NCI-H460 (cell line): Measurements from ENCODE around the gene HDAC4. TPM values are rescaled to one million over a fixed set of nuclear protein-coding genes. Genes with fewer than 3 reads are reported as not detected.

Experiments
- DNase-seq: peaks from one replicate; pipeline ENCODE4 v3.0.0-alpha.2; 2016; ENCODE audit warnings: low read depth; ENCODE audit errors: extremely low read depth
- total RNA-seq: library from RNA; depleted of rRNA; stranded (reverse); fragments of >200 nt; shearing (Covaris generic); gene quantifications from 2 replicates; pipeline ENCODE4 v1.2.3, GENCODE V29; 2014

The HDAC4 gene
- total RNA-seq, 1 experiment from 2014 or later = 21.0 TPM

DNA sequence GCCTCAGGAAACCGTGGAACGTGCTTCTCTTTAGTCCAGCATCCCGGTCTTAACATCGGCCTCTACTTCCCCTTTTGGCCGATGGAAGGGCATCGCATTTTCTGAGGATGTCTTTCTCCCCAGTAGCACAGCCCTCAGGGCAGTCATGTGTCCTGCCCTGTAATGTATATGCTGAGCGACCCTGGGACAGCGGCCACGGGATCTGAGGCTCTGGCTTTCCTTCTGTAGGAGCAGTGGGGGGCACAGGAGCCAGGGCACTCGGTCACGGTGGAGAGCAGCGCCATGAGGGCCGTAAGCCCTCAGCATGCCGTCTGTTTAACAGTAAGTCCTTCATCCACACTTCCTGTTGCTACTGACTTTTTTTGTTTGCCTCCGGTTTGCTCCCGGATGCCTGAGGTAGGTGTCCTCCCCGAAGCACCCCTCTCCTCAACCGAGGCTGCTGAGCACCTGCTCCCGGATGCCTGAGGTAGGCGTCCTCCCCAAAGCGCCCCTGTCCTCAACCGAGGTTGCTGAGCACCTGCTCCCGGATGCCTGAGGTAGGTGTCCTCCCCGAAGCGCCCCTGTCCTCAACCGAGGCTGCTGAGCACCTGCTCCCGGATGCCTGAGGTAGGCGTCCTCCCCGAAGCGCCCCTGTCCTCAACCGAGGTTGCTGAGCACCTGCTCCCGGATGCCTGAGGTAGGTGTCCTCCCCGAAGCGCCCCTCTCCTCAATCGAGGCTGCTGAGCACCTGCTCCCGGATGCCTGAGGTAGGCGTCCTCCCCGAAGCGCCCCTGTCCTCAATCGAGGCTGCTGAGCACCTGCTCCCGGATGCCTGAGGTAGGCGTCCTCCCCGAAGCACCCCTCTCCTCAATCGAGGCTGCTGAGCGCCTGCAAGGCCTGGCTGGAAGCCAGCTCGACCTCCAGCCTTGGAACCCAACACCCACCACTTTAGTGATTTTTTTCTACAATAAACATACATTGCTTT is 169.3 kb downstream of the HDAC4 start:
- DNase-seq = no peak

DNA sequence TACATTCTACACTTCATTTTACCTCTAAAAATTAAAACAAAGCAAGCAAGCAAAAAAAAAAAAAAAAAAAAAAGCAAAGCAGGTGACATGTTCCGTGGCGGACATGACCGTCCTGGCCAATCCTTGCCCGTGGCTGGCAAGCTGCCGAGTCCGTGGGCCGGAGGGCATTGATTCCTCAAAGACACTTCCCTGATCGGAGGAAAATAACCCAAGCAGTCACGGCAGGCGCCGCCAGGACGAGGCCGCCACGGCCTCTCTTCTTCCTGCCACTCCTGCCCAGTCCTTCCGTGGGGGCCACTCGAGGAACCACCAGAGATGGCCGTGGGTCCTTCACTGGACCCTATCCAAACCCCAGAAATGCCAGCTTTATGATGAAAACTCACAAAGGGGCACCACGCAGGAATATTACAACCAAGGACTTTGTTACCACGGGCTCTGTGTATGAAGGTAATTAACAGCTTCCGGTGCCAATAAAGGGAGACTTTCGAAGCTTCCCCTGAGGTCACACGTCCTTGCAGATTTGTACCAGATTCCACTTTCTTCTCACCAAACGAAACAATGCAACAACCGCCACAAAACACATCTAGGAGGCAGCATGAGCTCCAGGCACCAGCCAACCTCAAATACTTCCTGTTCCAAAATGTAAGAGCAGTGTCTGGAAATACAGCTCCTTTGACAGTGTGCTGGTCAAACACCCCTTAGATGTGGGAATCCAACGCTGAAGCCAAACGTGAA is 170.3 kb downstream of the HDAC4 start:
- no peak for DNase-seq

DNA sequence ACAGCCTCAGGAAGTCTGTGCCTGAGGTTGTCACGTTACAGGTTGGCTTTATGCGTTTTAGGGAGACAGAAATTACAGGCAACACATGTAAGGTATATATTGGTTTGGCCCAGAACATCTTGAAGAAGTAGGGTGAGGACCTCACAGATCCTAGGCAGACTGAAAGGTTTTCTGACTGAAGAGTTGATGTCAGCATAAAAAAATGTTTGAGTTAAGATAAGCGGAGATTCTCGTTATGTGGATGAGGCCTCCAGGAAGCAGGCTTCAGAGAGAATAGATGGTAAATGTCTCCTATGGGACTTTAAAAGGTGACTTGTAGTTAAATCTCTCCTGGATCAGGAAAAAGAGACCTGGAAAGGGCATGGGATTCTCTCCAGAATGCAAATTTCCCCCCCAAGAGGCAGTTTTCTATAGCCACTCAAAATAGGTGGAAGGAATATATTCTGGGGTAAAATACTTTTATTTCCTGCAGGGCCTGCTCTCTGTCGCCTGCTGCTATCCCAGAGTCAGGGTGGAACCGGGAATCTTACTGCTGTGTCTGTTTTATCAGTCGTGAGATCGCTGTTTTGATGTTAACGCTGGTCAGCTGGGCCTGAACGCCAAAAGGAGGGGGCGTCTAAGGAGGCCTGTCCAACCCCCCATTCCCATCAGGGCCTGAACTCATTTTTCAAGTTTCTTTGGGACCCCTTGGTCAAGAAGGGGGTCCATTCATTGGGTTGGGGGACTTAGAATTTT is 171.1 kb downstream of the HDAC4 start:
- no peak for DNase-seq

DNA sequence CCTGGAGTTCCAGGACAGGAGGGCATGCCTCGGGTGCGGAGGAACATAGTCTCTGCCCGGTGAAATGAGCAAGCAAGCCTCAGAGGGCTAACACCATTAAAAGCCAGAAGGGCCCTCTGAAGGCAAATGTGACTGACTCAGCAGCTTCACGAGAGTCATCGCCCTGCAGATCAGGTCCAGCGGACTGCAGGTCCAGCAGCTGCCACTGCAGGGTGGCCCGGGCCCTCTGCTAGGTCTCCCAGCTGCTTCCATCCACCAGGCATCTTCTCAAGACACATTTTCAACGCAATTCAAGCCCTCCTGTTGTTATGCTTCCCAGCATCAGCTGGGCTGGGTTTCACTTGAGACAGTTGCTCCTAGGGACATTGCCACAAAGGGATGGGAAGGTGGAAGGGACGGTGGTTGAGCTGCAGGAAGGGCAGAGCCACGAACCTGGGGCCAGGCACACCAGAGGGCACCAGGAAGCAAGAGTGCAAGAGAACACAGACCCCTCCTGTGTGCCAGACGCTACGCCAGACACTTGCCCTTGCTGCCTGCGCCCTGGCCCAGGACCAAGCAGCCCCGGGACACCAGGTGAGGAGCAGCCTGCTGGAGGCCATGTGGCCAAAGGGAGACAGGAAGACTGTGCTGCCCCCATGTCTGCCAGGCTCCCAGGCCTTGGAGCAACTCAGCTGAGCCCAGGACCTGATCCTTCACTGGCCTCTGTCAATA is 173.0 kb downstream of the HDAC4 start:
- DNase-seq = no peak

DNA sequence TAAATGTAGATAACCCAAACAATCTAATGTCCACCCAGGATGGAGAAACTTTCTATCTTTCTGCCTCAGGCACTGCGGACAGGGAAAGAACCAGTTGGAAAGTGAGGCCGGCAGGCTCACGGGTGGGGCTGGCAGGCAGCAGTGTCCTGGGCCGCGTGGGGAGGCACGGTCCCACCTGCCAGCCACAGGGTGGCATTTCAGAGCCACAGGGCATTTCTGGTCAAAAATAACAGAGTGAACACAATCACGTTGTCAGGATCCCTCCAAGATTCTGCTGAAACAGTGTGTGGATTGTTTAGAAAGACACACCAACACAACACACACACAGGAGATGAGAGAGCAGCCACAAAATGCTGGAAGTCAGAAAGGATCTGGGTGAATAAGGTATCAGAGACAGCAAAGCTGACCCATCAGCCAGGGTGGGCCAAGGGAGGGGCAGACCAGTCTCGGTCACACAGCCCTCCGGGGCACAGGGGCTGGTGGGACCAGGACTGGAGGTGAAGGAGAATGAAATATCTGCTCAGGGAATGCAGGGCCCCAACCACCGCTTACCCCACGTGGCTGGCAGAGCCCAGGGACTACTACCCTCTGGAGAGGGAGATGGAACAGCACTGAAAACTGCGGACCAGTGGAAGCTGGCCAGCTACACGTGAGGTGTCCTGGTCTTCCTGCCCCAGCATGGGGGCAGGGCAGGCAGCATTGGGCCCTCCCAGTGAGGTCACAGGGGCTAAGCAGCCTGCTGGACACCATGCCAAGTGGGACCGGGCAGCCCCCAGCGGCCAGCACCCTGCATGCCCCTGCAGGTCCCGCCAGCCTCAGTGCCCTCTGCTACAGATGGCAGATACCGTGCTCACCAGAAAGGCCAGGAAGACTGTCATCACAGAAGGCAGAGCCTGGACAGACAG is 173.9 kb downstream of the HDAC4 start:
- no peak for DNase-seq

DNA sequence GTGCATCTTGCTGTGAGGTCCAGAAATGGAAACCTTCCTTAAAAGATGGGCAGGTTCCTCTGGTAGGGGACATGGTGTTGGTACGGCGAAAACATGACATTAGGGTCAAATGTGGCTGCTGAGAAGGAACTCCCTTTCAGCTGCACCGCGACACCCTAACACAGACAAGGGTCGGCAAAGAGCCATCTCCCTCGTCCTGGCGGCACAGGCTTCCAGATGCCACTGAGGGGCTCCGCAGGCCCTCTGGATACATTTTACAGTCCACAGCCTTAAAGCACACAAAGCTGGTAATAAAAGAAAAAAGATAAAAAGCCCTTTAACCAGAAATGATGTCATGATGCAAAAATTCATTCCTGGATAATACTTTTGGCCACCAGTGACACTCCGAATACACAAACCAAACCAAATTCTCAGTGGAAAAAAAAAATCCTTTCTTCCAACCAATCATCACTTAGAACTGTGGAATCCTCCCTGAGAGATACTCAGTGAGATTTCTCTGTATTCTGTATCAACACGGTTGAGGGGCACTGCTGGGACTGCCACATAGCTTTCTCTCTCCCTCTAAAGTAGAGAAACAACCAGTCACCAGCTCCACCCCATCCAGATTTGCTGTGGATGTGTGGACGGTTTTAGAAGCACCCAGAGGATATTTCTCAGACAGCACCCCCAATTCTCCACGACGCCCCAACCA is 174.8 kb downstream of the HDAC4 start:
- DNase-seq = no peak

- DNase-seq = no peak
Measured at GRCh38 chr2:239225371-239225851, 175.4 kb downstream of the HDAC4 start.

- DNase-seq = no peak
Measured at GRCh38 chr2:239224955-239225354, 175.9 kb downstream of the HDAC4 start.

GRCh38 chr2:239224199-239224570 is 176.6 kb downstream of the HDAC4 start:
- no peak for DNase-seq

DNA sequence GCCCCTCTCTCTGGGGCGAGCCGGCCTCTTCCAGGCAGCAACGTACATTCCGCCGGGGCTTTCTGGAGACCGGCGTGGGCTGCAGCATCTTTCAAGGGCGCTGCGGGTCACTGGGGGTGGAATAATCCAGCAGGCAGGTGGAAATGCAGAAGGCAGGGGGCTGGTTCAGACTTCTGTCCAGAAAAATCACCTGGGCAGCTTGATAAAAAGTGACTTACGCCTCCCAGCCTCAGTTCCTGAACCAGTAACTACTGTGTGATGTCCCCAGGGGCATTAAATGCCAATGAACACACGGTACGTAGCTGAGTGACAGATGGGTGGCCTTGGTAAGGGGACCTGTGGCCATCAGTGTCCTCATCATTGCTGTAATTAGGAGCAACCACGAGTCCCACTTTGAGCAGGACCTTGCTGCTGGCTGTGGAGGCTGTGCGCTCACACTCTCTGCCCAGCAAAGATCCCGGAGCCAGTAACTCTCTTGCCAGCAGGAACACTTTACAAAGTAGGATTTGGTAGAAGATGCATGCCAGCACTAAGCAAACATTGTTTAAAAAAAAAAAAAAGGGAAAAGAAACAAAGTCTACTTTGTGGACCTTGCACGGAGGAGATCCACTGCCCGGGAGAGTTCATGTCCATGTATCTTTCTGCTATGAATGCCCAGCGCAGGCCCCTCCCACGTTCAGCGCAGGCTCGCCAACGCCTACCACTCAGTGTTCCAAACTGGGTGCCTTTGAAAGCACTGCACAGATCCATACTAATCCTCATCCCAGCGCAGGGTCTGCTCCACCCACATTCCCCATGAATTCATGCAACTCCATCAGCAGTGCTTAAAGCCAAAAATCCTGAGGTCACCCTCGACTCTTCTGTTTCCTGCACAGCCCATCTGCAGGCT is 177.3 kb downstream of the HDAC4 start:
- DNase-seq = no peak

DNA sequence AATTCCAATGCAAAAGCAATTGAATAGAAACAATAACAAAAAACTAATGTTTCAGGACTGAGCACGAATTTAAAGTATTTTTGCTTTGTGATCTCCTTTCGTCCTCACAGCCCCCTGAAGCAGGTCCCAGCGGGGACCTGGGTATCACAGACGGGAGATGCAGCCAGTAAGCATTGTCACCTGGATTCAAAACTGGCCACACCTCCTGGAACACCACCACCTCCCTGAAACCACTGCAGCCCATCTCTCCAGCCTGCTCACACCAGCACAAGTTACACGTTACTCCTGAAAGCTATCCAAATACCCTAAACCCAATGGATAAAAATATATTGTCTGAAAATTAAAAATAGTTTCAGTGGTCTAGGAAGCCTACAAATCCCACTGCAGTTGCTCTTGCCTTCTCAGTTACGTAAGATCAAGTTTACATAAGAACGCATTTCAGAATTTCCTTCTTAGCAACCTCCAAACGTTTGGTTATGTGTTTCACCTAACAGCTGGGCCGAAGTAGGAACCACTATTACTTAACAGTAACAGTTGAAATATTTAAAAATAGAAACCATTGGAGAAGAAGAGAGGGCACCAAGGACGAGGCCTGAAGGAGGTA is 178.0 kb downstream of the HDAC4 start:
- no peak for DNase-seq

GRCh38 chr2:239222312-239222660 is 178.5 kb downstream of the HDAC4 start:
- DNase-seq = no peak

DNA sequence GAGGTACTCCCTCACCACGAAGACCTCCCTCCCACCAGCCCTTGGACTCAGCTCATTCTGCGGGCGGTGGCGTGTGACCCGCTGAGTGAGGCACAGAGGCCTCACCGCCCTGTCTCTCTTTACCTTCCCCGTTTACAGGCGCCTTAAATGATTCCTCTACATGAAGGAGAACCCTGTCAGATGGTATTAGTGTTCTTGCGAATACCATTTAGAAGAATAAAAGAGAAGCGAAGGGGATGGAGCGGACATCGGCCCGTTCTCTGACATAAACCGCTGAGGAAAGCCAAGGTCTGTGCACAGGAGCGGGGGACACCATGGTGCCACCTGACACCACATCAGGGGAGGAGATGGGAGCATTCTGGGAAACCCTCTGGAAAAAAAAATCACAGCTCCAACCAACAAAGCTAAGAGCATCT is 179.8 kb downstream of the HDAC4 start:
- no peak for DNase-seq

- no peak for DNase-seq
Measured at GRCh38 chr2:239220341-239220740, 180.5 kb downstream of the HDAC4 start.

GRCh38 chr2:239216614-239217273 is 184.1 kb downstream of the HDAC4 start:
- DNase-seq = no peak

DNA sequence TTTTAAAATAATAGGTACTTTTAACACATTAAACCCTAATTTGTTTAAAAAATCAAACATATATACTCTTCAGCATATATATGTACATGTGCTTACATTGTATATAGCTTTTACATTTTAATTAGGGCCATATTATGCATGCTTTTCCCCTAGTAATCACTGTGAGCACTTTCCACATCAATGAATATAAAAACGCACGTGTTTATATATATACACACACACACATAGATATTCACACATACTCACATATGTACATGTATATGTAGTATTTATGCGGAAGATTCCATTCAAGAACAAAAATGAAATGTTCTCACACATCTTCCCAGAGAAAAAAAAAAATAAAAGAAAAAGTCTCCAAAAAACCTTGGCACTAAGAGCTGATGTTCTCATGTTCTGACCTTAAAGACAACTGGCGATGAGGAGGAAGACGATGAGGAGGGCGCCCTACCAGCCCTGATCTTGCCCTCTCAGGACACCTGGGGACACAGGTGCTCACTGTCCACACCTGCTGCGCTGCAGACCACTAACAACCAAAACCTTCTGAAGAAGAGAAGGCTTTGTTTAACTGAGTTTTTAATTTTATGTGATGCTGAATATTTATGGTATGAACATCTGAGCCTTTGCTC is 184.7 kb downstream of the HDAC4 start:
- DNase-seq = no peak
